HL-60 (cell line): Measurements from ENCODE around the gene KCNJ6.

Source experiments
- DNase-seq, 2 experiments: peaks; one replicate each; pipeline ENCODE4 v3.0.0-alpha.2; 2010 to 2020; ENCODE audit warnings: low read depth in 1 of 2, low spot score in 1 of 2
- H3K27ac ChIP-seq: fragments of 250-450 bp; sonication (Bioruptor Pico); replicated peaks from 2 replicates; pipeline ENCODE4 v1.5.1; 2020; ENCODE audit warnings: mild to moderate bottlenecking, moderate library complexity
- H3K27me3 ChIP-seq: fragments of 250-450 bp; sonication (Bioruptor Pico); 2 replicates; pipeline ENCODE4 v1.5.1; 2021; ENCODE audit warnings: mild to moderate bottlenecking, moderate library complexity; ENCODE audit not compliant: insufficient read depth, poor library complexity, severe bottlenecking
- H3K4me3 ChIP-seq: replicated peaks from 2 replicates; pipeline ENCODE4 v1.5.1; 2011; ENCODE audit warnings: mild to moderate bottlenecking, control low read depth, low read length; ENCODE audit not compliant: insufficient read depth
- GABPA ChIP-seq: IDR thresholded peaks from 2 replicates; pipeline ENCODE4 v1.6.1; 2012; ENCODE audit warnings: low read depth
- POLR2AphosphoS5 ChIP-seq: IDR thresholded peaks from 2 replicates; pipeline ENCODE4 v1.6.1; 2012; ENCODE audit warnings: low read depth
- SPI1 ChIP-seq: IDR thresholded peaks from 2 replicates; pipeline ENCODE4 v1.6.1; 2012; ENCODE audit warnings: low read depth, mild to moderate bottlenecking, borderline replicate concordance
- TF ChIP-seq, protein P1 (sequence below): IDR thresholded peaks from one replicate; pipeline ENCODE4 v1.5.1; 2011; ENCODE audit warnings: low read length, control low read depth, inconsistent platforms; ENCODE audit not compliant: insufficient read depth
- TF ChIP-seq, protein P2 (sequence below): IDR thresholded peaks from 2 replicates; pipeline ENCODE4 v1.6.1; 2012; ENCODE audit warnings: low read depth; ENCODE audit not compliant: insufficient replicate concordance

KCNJ6 gene

DNA sequence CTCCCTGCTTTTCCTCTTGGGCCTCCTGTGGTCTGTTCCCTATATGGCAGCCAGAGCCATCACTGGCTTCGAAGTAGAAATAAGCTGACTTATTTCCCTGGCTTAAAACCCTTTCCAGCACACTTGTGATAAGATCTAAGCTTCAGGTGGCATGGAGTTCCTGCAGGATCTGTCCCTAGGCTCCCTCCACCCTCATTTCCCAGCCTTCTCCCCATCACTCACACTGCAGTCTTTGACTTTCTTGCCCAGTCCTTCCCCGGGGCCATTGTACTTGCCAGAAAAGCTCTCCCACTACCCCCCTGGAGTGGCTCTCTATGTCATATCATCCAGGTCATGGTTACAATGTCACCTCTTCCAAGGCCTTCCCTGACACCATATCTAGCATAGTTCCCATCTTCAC lies 55.8 kb downstream of the KCNJ6 start:
- TF ChIP-seq SPI1 (no peak), POLR2AphosphoS5 (no peak)
- TF ChIP-seq, protein P1, sequence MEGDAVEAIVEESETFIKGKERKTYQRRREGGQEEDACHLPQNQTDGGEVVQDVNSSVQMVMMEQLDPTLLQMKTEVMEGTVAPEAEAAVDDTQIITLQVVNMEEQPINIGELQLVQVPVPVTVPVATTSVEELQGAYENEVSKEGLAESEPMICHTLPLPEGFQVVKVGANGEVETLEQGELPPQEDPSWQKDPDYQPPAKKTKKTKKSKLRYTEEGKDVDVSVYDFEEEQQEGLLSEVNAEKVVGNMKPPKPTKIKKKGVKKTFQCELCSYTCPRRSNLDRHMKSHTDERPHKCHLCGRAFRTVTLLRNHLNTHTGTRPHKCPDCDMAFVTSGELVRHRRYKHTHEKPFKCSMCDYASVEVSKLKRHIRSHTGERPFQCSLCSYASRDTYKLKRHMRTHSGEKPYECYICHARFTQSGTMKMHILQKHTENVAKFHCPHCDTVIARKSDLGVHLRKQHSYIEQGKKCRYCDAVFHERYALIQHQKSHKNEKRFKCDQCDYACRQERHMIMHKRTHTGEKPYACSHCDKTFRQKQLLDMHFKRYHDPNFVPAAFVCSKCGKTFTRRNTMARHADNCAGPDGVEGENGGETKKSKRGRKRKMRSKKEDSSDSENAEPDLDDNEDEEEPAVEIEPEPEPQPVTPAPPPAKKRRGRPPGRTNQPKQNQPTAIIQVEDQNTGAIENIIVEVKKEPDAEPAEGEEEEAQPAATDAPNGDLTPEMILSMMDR, result no peak
- H3K4me3 ChIP-seq, result no peak overlapping the region
- no peaks in the 10 kb centered on the region for H3K27me3 ChIP-seq
- DNase-seq, result no peak
- H3K27ac ChIP-seq, result no peak overlapping the region

DNA sequence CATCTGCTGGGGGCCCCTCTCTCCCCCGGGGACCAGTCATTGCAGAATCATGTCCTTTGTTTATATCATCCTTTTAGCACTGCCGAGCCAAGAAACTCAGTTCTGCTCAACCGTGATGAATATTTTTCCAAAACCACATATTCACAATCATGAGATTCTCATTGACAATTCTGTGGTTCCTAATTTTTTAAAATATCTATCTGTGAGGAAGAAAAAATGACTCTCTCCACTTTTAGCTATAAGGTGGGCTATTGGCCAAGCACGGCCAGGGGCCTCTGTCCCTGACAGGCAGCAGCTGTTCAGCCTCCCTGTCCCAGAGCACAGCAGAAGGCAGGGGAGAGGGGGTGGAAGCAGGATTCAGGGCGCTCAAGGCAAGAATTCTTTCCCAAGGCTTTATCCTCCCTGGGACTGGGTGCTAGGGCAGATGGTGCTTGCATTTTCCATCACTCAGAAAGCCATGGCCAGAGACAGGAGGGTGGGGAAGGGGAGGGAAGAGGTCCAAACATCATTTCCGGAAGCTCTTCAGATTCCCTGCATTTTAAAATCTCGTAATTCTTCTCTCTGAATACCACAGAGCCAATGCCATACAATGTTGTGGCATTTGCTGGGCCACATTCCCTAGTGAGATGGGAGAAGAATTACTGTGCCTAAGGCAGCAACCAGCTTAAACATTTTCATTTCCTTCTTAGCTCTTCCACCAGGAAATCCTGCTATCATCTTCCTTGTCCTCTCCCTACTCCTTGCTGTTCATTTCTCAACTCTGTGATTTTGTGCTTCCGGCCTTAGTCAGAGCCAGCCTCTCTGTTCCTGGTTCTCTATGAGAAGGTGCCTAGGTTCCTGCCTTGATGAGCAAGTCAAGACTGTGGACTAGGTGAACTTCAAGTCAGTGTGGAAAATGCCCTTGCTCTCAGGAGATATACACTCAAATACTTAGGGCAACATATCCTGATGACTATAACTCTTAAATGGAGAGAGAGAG lies 60.3 kb downstream of the KCNJ6 start:
- no peaks in the 10 kb centered on the region for H3K27me3 ChIP-seq
- H3K4me3 ChIP-seq, result no peak overlapping the region
- TF ChIP-seq, protein P1, result no peak
- TF ChIP-seq POLR2AphosphoS5, result no peak
- no peak for TF ChIP-seq GABPA
- TF ChIP-seq, protein P2, sequence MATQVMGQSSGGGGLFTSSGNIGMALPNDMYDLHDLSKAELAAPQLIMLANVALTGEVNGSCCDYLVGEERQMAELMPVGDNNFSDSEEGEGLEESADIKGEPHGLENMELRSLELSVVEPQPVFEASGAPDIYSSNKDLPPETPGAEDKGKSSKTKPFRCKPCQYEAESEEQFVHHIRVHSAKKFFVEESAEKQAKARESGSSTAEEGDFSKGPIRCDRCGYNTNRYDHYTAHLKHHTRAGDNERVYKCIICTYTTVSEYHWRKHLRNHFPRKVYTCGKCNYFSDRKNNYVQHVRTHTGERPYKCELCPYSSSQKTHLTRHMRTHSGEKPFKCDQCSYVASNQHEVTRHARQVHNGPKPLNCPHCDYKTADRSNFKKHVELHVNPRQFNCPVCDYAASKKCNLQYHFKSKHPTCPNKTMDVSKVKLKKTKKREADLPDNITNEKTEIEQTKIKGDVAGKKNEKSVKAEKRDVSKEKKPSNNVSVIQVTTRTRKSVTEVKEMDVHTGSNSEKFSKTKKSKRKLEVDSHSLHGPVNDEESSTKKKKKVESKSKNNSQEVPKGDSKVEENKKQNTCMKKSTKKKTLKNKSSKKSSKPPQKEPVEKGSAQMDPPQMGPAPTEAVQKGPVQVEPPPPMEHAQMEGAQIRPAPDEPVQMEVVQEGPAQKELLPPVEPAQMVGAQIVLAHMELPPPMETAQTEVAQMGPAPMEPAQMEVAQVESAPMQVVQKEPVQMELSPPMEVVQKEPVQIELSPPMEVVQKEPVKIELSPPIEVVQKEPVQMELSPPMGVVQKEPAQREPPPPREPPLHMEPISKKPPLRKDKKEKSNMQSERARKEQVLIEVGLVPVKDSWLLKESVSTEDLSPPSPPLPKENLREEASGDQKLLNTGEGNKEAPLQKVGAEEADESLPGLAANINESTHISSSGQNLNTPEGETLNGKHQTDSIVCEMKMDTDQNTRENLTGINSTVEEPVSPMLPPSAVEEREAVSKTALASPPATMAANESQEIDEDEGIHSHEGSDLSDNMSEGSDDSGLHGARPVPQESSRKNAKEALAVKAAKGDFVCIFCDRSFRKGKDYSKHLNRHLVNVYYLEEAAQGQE, result no peak
- TF ChIP-seq SPI1, result no peak
- no peak for DNase-seq
- no peak overlapping the region for H3K27ac ChIP-seq

DNA sequence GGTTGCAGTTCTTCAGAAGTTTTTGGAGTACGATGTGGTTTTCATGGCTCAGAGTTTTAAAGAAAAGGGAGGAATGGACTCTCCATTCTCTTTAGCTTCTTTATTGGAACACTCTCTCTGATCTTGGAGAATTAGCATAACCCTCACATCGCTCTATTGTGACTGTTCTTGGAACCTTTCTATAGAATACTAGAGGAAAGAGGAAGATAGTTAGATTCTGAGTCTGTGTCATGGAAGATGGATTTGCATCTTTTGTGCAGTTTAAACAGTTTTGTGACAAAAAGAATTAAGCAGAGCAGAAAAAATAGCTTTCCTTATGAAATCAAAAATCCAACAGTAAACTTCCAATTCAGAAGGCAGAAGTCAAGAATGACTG lies 61.0 kb downstream of the KCNJ6 start:
- H3K4me3 ChIP-seq, result no peak overlapping the region
- no peaks in the 10 kb centered on the region for H3K27me3 ChIP-seq
- H3K27ac ChIP-seq, result no peak overlapping the region
- DNase-seq, result no peak
- TF ChIP-seq, protein P2, result no peak
- TF ChIP-seq, protein P1, result no peak
- no peak for TF ChIP-seq POLR2AphosphoS5
- no peak for TF ChIP-seq SPI1
- no peak for TF ChIP-seq GABPA
